CD14-positive monocyte (primary cell): ENCODE results near the gene MAT2A. TPM values are rescaled to one million over a fixed set of nuclear protein-coding genes. Genes with fewer than 3 reads are reported as not detected.

Source experiments
- DNase-seq, 3 donors: peaks; one replicate each; pipeline ENCODE4 v3.0.0-alpha.2; 2011 to 2022
- H2AFZ ChIP-seq: 2 replicates; pipeline ENCODE4 v1.6.0; 2012; ENCODE audit warnings: mild to moderate bottlenecking, low read depth, low read length, inconsistent platforms; ENCODE audit not compliant: insufficient read depth, poor library complexity, severe bottlenecking
- H3K27ac ChIP-seq, 2 donors: 1 replicate in 1 of 2; 2 replicates in 1 of 2; pipeline ENCODE4 v1.5.1; 2012 to 2013; ENCODE audit warnings: low read length in 2 of 2, control low read depth in 1 of 2, inconsistent platforms in 1 of 2, low read depth in 1 of 2, mild to moderate bottlenecking in 1 of 2
- H3K27me3 ChIP-seq, 2 donors: one replicate each; pipeline versions ENCODE4 v1.6.0 to v1.6.1; 2011 to 2013; ENCODE audit warnings: low read length in 2 of 2; ENCODE audit not compliant: control insufficient read depth in 2 of 2, insufficient read depth in 2 of 2
- H3K36me3 ChIP-seq, 2 donors: replicated peaks in 1 of 2; 1 replicate in 1 of 2; 2 replicates in 1 of 2; pipeline versions ENCODE4 v1.5.1 to v1.6.1; 2012 to 2013; ENCODE audit warnings: low read length in 2 of 2, control low read depth in 1 of 2, inconsistent platforms in 1 of 2, mild to moderate bottlenecking in 1 of 2; ENCODE audit not compliant: insufficient read depth in 2 of 2, control insufficient read depth in 1 of 2
- H3K4me1 ChIP-seq, 2 donors: 1 replicate in 1 of 2; 2 replicates in 1 of 2; pipeline versions ENCODE4 v1.5.1 to v1.6.1; 2012 to 2013; ENCODE audit warnings: low read length in 2 of 2, control low read depth in 1 of 2, inconsistent platforms in 1 of 2, mild to moderate bottlenecking in 1 of 2, moderate library complexity in 1 of 2; ENCODE audit not compliant: insufficient read depth in 2 of 2, control insufficient read depth in 1 of 2
- H3K4me2 ChIP-seq: replicated peaks from 2 replicates; pipeline ENCODE3; 2012; ENCODE audit warnings: low read length, moderate library complexity, mild to moderate bottlenecking; ENCODE audit not compliant: poor library complexity, severe bottlenecking; ENCODE audit errors: extremely low read depth
- H3K4me3 ChIP-seq, 3 experiments: fragments of 200-600 bp in 1 of 3; sonication (generic) in 1 of 3; replicated peaks in 1 of 3; 1 replicate in 2 of 3; 2 replicates in 1 of 3; pipeline ENCODE4 v1.5.1; 2011 to 2013; ENCODE audit warnings: low read length in 3 of 3, mild to moderate bottlenecking in 3 of 3, control low read depth in 2 of 3, low read depth in 2 of 3, inconsistent platforms in 1 of 3, moderate library complexity in 1 of 3
- H3K79me2 ChIP-seq: 2 replicates; pipeline ENCODE4 v1.6.0; 2012; ENCODE audit warnings: mild to moderate bottlenecking, control low read depth, inconsistent platforms, low read length, moderate library complexity; ENCODE audit not compliant: insufficient read depth
- H3K9ac ChIP-seq: 2 replicates; pipeline ENCODE4 v1.6.0; 2017; ENCODE audit warnings: low read length, mild to moderate bottlenecking; ENCODE audit not compliant: insufficient read depth, poor library complexity, severe bottlenecking
- H3K9me3 ChIP-seq, 2 donors: replicated peaks in 1 of 2; 1 replicate in 1 of 2; 2 replicates in 1 of 2; pipeline versions ENCODE4 v1.5.1 to v1.6.1; 2012 to 2013; ENCODE audit warnings: low read length in 2 of 2, control low read depth in 1 of 2; ENCODE audit not compliant: control insufficient read depth in 1 of 2, insufficient read depth in 1 of 2
- H4K20me1 ChIP-seq: 2 replicates; pipeline ENCODE4 v1.6.0; 2012; ENCODE audit warnings: mild to moderate bottlenecking, low read length, control low read depth, moderate library complexity; ENCODE audit not compliant: insufficient read depth
- H3K27ac Mint-ChIP-seq, 7 donors: one replicate each; pipeline ENCODE4 v1.8.0; 2020; ENCODE audit warnings: mild to moderate bottlenecking in 7 of 7, mixed read lengths in 7 of 7, moderate library complexity in 6 of 7, inconsistent platforms in 2 of 7
- H3K27me3 Mint-ChIP-seq, 3 donors: one replicate each; pipeline ENCODE4 v1.8.0; 2021 to 2022; ENCODE audit warnings: low read depth in 3 of 3, mild to moderate bottlenecking in 3 of 3, mixed read lengths in 3 of 3, moderate library complexity in 3 of 3, inconsistent platforms in 1 of 3
- H3K36me3 Mint-ChIP-seq, 2 donors: one replicate each; pipeline ENCODE4 v1.8.0; 2020; ENCODE audit warnings: mixed read lengths in 2 of 2, inconsistent platforms in 1 of 2, mild to moderate bottlenecking in 1 of 2
- H3K4me1 Mint-ChIP-seq: one replicate; pipeline ENCODE4 v1.8.0; 2020; ENCODE audit warnings: mild to moderate bottlenecking, mixed read lengths
- H3K4me3 Mint-ChIP-seq, 2 donors: one replicate each; pipeline ENCODE4 v1.8.0; 2020; ENCODE audit warnings: mild to moderate bottlenecking in 2 of 2, mixed read lengths in 2 of 2, moderate library complexity in 1 of 2
- H3K9me3 Mint-ChIP-seq, 7 donors: one replicate each; pipeline ENCODE4 v1.8.0; 2020 to 2022; ENCODE audit warnings: mixed read lengths in 7 of 7, mild to moderate bottlenecking in 6 of 7, moderate library complexity in 6 of 7, inconsistent platforms in 2 of 7
- CTCF ChIP-seq: fragments of 200-600 bp; IDR thresholded peaks from one replicate; pipeline ENCODE4 v1.8.0; 2022; ENCODE audit warnings: antibody characterized with exemption, mild to moderate bottlenecking
- WGBS: methylation state at CpG from one replicate; pipeline ENCODE4 v1.1.5; 2013; ENCODE audit warnings: missing lambda C conversion rate; ENCODE audit not compliant: insufficient coverage; 5-methylcytosine and 5-hydroxymethylcytosine counted together
- intact Hi-C, 2 donors: fragments of 100-400 bp; cut with micrococcal nuclease; formaldehyde crosslinking; loops; one replicate each; pipeline versions ENCODE4 v1.15.0 to v1.15.1; 2023
- polyA plus RNA-seq, 3 donors: library from polyadenylated mRNA; depleted of rRNA in 1 of 3; unstranded in 2 of 3; stranded (reverse) in 1 of 3; fragments of 300-500 nt in 2 of 3; fragments of >200 nt in 1 of 3; fragmentation: Illumina TruSeq in 2 of 3; gene quantifications; 1 replicate in 2 of 3; 2 replicates in 1 of 3; pipeline ENCODE4 v1.2.3, GENCODE V29; 2012 to 2021

MAT2A gene
- polyA plus RNA-seq, 3 donors = 97.0 to 454 (median 117) TPM

DNA sequence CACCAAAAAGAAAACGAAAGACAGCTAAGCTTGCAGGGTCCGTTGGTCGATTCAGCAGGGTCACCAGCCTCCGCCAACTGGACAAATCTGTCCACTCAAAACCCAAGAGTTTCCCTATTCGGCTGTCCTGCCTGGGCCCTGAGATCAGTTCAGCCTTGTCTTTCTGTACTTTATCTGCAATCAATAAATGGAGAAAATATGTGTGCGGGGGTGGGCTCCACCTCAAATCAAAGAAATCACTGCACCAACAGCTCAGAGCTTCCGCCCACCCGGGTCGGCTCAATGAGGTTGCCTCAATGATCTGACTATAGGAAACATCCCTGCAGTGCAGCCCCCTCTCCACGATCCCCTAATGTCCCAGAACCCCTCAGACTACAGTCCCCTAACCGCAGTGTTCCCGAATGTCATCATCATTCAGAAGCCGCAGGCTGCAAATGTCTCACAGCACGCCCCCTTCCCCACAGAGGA lies 21.9 kb downstream of the MAT2A start:
- peak overlapping the region; percentile 66 to 99 (median 82) for H3K4me3 ChIP-seq
- peaks cover 45% of the 10 kb centered on the region for H3K4me1 Mint-ChIP-seq
- peak overlapping the region; percentile 80 to 94 for H3K27ac ChIP-seq
- intact Hi-C loops = loop anchor here in 1 of 2 donors (5.0 kb wide), 1 partner anchor 41 kb away; the partner anchor contains the start of gene TMEM150A
- peaks cover 21 to 34% of the 10 kb centered on the region in 2 donors for H3K36me3 Mint-ChIP-seq
- DNase-seq = no peak
- no peaks in the 10 kb centered on the region for H3K27me3 ChIP-seq
- H3K9me3 ChIP-seq = no peaks in the 10 kb centered on the region
- H4K20me1 ChIP-seq = no peaks in the 10 kb centered on the region
- H3K4me2 ChIP-seq = peak overlapping the region; percentile 93
- H3K9ac ChIP-seq = peak overlapping the region; percentile 80
- H3K27me3 Mint-ChIP-seq = no peaks in the 10 kb centered on the region
- H3K27ac Mint-ChIP-seq = peak overlapping the region; percentile 91 to 97 (median 95)
- H2AFZ ChIP-seq = peak overlapping the region; percentile 97
- no peak for TF ChIP-seq CTCF
- H3K9me3 Mint-ChIP-seq = peaks cover 0 to 4% (median 0%) of the 10 kb centered on the region in 7 donors
- H3K4me3 Mint-ChIP-seq = peak overlapping the region; percentile 94 to 98
- peaks cover 55% of the 10 kb centered on the region for H3K79me2 ChIP-seq
- H3K4me1 ChIP-seq = peaks cover 44 to 48% of the 10 kb centered on the region in 2 donors
- 14% methylated on average over 8 of the region's 14 CpGs for WGBS
- H3K36me3 ChIP-seq = peaks cover 12 to 30% of the 10 kb centered on the region in 2 donors

GRCh38 chr2:85561280-85562212 lies 22.6 kb downstream of the MAT2A start, which contains the start of gene GGCX:
TSS of gene GGCX (minus strand) at chr2:85561493. CDS start at chr2:85561428, 65 bp downstream.
- Mint-ChIP-seq H3K36me3 (peaks cover 16 to 27% of the 10 kb centered on the region in 2 donors), H3K27ac (peak within 1 kb of the TSS; percentile 91 to 97 (median 95)), H3K4me3 (peak within 1 kb of the TSS; percentile 94 to 99), H3K4me1 (peaks cover 46% of the 10 kb centered on the region), H3K27me3 (no peaks in the 10 kb centered on the region), H3K9me3 (peaks cover 0 to 4% (median 0%) of the 10 kb centered on the region in 7 donors)
- H4K20me1 ChIP-seq = no peaks in the 10 kb centered on the region
- H3K4me1 ChIP-seq = peaks cover 44 to 52% of the 10 kb centered on the region in 2 donors
- no peaks in the 10 kb centered on the region for H3K27me3 ChIP-seq
- H3K9me3 ChIP-seq = no peaks in the 10 kb centered on the region
- H3K79me2 ChIP-seq = peaks cover 48% of the 10 kb centered on the region
- H3K27ac ChIP-seq = peak within 1 kb of the TSS; percentile 80 to 94
- peak within 1 kb of the TSS; percentile 97 for H2AFZ ChIP-seq
- H3K9ac ChIP-seq = peak within 1 kb of the TSS; percentile 80
- DNase-seq = peak; percentile 89 to 91 (median 89)
- H3K4me3 ChIP-seq = peak within 1 kb of the TSS; percentile 66 to 99 (median 82)
- intact Hi-C loops = loop anchor here in 1 of 2 donors (5.0 kb wide), 1 partner anchor 41 kb away; the partner anchor contains the start of gene TMEM150A
- 3% methylated on average over 50 of the region's 64 CpGs for WGBS
- TF ChIP-seq CTCF = no peak
- H3K36me3 ChIP-seq = peaks cover 7 to 23% of the 10 kb centered on the region in 2 donors
- H3K4me2 ChIP-seq = peak within 1 kb of the TSS; percentile 93
